Calu3 (cell line): ENCODE data around the gene SIGLEC9. TPM values are rescaled to one million over a fixed set of nuclear protein-coding genes. Genes with fewer than 3 reads are reported as not detected.

Experiments used
- BruUV-seq: library from RNA; stranded (reverse); fragments of 400-500 nt; replicated peaks from 2 replicates; lab custom pipeline; 2021; lab: Mats Ljungman, UMichigan
- CTCF ChIA-PET: fragments of 300-600 bp; sonication (Branson Sonifier 250); formaldehyde crosslinking; loops from one replicate; lab custom pipeline; 2022; ENCODE audit warnings: antibody characterized with exemption; lab: Charles Lee
- DNase-seq: peaks from one replicate; pipeline ENCODE4 v3.0.0; 2022
- H3K27ac Mint-ChIP-seq: one replicate; pipeline ENCODE4 v1.8.0; 2022; ENCODE audit warnings: mixed read lengths; ENCODE audit not compliant: unreplicated experiment
- H3K27me3 Mint-ChIP-seq: one replicate; pipeline ENCODE4 v1.8.0; 2022; ENCODE audit warnings: mixed read lengths; ENCODE audit not compliant: unreplicated experiment
- H3K36me3 Mint-ChIP-seq: one replicate; pipeline ENCODE4 v1.8.0; 2022; ENCODE audit warnings: mild to moderate bottlenecking, moderate library complexity, mixed read lengths; ENCODE audit not compliant: insufficient read depth, unreplicated experiment
- H3K4me1 Mint-ChIP-seq: one replicate; pipeline ENCODE4 v1.8.0; 2022; ENCODE audit warnings: mild to moderate bottlenecking, low read depth, mixed read lengths; ENCODE audit not compliant: unreplicated experiment
- H3K4me3 Mint-ChIP-seq: one replicate; pipeline ENCODE4 v1.8.0; 2022; ENCODE audit warnings: mild to moderate bottlenecking, low read depth, moderate library complexity, mixed read lengths; ENCODE audit not compliant: unreplicated experiment
- H3K9me3 Mint-ChIP-seq: one replicate; pipeline ENCODE4 v1.8.0; 2022; ENCODE audit warnings: low read depth, mixed read lengths; ENCODE audit not compliant: unreplicated experiment
- CTCF ChIP-seq: fragments of 200-600 bp; IDR thresholded peaks from one replicate; pipeline ENCODE4 v1.8.0; 2022; ENCODE audit warnings: antibody characterized with exemption; ENCODE audit not compliant: unreplicated experiment
- intact Hi-C: fragments of 100-400 bp; cut with micrococcal nuclease; formaldehyde crosslinking; loops from one replicate; pipeline ENCODE4 v1.10.0; 2022; ENCODE audit not compliant: unreplicated experiment
- total RNA-seq: library from RNA; stranded (reverse); gene quantifications from 2 replicates; pipeline ENCODE4 v1.2.3, GENCODE V29; 2022

The SIGLEC9 gene
- total RNA-seq, 1 experiment from 2014 or later = not detected

DNA sequence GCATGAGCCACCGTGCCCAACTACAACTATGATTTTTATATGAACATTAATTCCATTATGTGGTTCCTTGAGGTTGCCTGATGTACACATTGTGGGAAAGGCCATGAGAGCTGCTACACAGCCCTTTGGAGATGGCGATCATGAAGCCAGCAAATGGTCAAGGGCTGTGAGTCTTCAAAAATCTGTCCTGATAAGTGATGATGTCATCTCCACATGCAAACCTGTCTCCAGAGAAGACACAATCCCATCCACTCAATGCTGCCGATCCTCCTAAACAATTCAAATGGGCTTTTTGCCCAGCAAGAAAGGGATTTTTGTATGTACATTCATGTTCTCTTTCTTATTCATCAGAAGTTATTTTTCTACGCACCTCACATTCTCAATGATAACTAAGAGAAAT lies 35.0 kb downstream of the SIGLEC9 start:
- no peaks in the 10 kb centered on the region for H3K9me3 Mint-ChIP-seq
- no peak overlapping the region for H3K27ac Mint-ChIP-seq
- no peak overlapping the region for H3K4me3 Mint-ChIP-seq
- no peak for DNase-seq
- no peaks in the 10 kb centered on the region for H3K36me3 Mint-ChIP-seq
- H3K27me3 Mint-ChIP-seq = peaks cover 100% of the 10 kb centered on the region
- CTCF ChIA-PET = no interaction called here
- H3K4me1 Mint-ChIP-seq = no peaks in the 10 kb centered on the region
- no TSS peak for BruUV-seq
- intact Hi-C loops = loop anchor here (5.0 kb wide), 1 partner anchor 503 kb away; no protein-coding TSS in a partner anchor
- TF ChIP-seq CTCF = no peak

DNA sequence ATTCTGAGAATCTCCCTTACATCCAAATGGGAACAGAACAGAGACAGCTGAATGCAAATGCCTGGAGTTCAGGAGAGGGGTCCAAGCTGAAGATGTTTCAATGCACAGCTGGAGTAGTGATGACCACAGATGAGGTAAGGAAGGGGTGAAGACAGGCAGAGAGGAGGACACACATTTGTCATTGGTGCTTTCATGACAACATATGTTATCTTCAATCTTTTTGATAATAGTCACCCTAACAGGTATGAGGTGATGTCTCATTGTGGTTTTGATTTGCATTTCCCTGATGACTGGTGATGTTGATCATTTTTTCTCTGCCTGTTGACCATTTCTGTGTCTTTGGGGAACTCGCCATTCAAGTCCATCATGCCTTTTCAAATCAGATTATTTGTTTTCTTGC lies 36.6 kb downstream of the SIGLEC9 start:
- intact Hi-C loops = no loop called here
- Mint-ChIP-seq H3K27ac (no peak overlapping the region), H3K36me3 (no peaks in the 10 kb centered on the region), H3K9me3 (no peaks in the 10 kb centered on the region), H3K4me1 (no peaks in the 10 kb centered on the region), H3K4me3 (no peak overlapping the region), H3K27me3 (peaks cover 92% of the 10 kb centered on the region)
- TF ChIP-seq CTCF = no peak
- CTCF ChIA-PET = no interaction called here
- BruUV-seq = no TSS peak
- no peak for DNase-seq

DNA sequence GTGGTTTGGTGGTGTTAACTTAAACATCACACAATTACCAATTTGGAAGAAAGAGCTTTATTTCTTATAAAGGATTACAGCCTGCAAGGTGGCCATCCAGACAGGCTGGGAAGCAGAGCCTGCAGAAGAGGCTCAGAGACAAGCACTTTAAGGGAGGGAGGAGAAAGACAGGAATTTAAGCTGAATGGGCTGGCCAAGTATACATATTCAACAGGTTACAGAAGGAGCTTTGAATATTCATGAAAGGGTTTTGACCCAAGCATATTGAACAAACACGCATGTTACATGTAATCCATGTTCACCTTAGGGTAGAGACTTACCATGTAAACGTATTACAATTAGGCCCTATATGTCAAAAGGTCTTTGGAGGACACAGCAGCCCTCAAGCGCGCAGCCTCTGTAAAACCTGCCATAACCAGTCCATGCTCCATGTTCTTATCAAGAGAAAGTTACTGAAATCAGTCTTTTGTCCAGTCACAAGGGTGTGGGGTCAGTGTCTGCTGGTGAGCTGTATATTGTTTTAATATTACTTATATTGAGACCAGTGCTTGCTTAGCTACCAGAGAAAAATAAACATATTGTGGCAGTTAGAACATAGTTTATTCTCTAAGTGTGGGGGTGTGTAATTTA lies 37.3 kb downstream of the SIGLEC9 start:
- intact Hi-C loops = no loop called here
- Mint-ChIP-seq H3K4me3 (no peak overlapping the region), H3K27ac (no peak overlapping the region), H3K9me3 (no peaks in the 10 kb centered on the region), H3K27me3 (peaks cover 92% of the 10 kb centered on the region), H3K36me3 (no peaks in the 10 kb centered on the region), H3K4me1 (no peaks in the 10 kb centered on the region)
- TF ChIP-seq CTCF = no peak
- DNase-seq = no peak
- BruUV-seq = no TSS peak
- CTCF ChIA-PET = no interaction called here

- BruUV-seq = no TSS peak
- CTCF ChIA-PET = no interaction called here
- DNase-seq = no peak
- Mint-ChIP-seq H3K27ac (no peak overlapping the region), H3K36me3 (no peaks in the 10 kb centered on the region), H3K4me3 (no peak overlapping the region), H3K27me3 (peaks cover 92% of the 10 kb centered on the region), H3K9me3 (no peaks in the 10 kb centered on the region), H3K4me1 (peaks cover under 1% of the 10 kb centered on the region)
- no peak for TF ChIP-seq CTCF
- intact Hi-C loops = no loop called here
Observed at GRCh38 chr19:51163257-51163656, 38.6 kb downstream of the SIGLEC9 start.
